DOHH2 (cell line): ENCODE results near the gene AR.

Experiments used
- CTCF ChIP-seq: fragments of 200-600 bp; sonication (generic); IDR thresholded peaks from one replicate; pipeline ENCODE4 v1.5.1; 2014; ENCODE audit warnings: antibody characterized with exemption, mild to moderate bottlenecking, low read depth, low read length; ENCODE audit not compliant: poor library complexity, severe bottlenecking
- EZH2phosphoT487 ChIP-seq: fragments of 200-600 bp; sonication (generic); IDR thresholded peaks from 2 replicates; pipeline ENCODE4 v1.6.1; 2017; ENCODE audit warnings: borderline replicate concordance, mild to moderate bottlenecking, antibody characterized with exemption, low read length, moderate library complexity, mixed read lengths

- TF ChIP-seq CTCF: no peak
- no peak for TF ChIP-seq EZH2phosphoT487
Observed at GRCh38 chrX:67622053-67622585, 78.3 kb downstream of the AR start.
